GM20000 (cell line): ENCODE data around the gene TJP3.

Source experiments
- DNase-seq: peaks from one replicate; pipeline ENCODE4 v3.0.0; 2012; ENCODE audit warnings: low spot score
- TF ChIP-seq, protein P1 (sequence below): IDR thresholded peaks from 2 replicates; pipeline ENCODE4 v1.5.1; 2012; ENCODE audit warnings: mild to moderate bottlenecking, control low read depth; ENCODE audit errors: extremely low read depth, missing control alignments

The TJP3 gene

DNA sequence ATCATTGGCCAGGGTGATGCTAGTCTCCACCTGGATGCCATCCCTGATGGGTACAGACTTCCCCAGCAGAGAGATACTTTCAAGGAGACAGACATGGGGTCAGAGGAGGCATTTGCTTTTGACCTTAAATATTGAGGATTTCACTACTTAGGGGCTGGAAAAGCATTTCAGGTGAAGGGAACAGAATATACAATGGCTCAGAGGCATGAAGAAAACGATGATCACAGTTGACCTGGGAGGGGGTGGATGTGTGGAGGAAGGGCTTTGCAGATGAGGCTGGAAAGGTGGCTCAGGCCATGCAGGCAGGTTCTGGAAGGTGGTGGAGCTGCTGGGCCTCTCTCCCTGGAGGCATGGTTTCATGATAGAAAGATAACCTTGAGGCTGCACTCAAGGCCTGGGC, 74.1 kb downstream of the TJP3 start:
- TF ChIP-seq, protein P1, sequence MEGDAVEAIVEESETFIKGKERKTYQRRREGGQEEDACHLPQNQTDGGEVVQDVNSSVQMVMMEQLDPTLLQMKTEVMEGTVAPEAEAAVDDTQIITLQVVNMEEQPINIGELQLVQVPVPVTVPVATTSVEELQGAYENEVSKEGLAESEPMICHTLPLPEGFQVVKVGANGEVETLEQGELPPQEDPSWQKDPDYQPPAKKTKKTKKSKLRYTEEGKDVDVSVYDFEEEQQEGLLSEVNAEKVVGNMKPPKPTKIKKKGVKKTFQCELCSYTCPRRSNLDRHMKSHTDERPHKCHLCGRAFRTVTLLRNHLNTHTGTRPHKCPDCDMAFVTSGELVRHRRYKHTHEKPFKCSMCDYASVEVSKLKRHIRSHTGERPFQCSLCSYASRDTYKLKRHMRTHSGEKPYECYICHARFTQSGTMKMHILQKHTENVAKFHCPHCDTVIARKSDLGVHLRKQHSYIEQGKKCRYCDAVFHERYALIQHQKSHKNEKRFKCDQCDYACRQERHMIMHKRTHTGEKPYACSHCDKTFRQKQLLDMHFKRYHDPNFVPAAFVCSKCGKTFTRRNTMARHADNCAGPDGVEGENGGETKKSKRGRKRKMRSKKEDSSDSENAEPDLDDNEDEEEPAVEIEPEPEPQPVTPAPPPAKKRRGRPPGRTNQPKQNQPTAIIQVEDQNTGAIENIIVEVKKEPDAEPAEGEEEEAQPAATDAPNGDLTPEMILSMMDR = no peak
- DNase-seq = no peak

DNA sequence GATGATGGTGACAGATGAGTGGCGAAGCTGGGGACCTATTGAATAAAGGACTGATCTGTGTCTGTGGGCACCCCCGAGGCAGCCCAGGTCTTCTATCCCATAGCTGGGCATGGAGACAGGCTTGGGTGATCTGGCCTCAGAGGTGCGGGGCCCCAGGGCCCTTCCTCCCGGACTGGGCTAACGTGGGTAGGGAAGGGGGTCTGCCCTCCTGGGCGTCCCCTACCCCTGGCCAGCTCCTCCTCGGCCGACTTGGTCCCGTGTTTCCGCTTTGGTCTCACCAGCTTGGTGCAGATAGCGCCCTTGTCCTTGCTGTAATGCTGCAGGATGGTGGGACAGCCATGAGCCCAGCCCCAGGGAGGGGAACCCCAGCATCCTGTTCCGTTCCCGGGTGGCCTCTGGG, 74.7 kb downstream of the TJP3 start:
- TF ChIP-seq, protein P1 = no peak
- no peak for DNase-seq

DNA sequence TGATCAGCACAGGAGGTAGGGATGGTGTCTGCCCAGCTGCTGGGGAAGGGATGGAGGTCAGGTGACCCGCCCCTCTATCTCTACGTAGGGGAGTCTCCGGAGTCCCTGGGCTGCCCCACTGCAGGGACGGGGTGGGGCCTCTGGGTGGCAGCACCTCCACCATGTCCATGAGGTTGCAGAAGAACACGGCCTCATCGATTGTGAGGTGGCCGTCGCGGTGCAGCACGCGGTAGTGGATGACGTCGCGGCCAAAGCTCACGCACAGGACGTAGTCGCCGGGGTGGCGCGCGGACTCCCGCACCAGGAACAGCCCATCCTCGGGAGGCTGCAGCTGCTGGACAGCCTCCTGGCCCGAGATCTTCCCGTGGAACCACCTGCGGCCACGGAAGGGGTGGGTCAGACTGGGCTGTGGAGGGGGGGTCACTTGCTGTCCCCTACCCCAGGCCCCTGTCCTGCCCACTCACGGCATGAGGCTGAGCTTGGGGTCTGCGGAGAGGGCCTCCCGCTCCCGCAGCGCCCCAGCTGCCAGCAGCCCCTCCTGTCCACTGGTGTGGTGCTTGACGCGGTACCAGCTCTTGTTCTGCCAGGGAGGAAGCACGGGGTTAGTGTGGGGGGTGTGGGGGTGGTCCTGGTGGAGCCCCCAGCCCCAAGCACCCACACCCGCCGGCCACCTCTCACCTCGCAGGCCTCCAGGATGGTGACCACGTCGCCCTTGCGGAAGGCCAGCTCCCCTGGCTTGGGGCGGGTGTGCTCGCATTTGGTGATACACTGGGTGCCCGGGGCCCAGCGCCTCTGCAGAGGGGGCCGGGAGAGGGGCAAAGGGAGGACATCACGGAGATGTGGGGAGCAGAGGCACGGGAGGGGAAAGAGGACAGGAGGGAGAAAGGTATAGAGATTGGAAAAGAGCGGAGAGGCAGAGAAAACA, 75.7 kb downstream of the TJP3 start:
- TF ChIP-seq, protein P1 = no peak
- DNase-seq = no peak

DNA sequence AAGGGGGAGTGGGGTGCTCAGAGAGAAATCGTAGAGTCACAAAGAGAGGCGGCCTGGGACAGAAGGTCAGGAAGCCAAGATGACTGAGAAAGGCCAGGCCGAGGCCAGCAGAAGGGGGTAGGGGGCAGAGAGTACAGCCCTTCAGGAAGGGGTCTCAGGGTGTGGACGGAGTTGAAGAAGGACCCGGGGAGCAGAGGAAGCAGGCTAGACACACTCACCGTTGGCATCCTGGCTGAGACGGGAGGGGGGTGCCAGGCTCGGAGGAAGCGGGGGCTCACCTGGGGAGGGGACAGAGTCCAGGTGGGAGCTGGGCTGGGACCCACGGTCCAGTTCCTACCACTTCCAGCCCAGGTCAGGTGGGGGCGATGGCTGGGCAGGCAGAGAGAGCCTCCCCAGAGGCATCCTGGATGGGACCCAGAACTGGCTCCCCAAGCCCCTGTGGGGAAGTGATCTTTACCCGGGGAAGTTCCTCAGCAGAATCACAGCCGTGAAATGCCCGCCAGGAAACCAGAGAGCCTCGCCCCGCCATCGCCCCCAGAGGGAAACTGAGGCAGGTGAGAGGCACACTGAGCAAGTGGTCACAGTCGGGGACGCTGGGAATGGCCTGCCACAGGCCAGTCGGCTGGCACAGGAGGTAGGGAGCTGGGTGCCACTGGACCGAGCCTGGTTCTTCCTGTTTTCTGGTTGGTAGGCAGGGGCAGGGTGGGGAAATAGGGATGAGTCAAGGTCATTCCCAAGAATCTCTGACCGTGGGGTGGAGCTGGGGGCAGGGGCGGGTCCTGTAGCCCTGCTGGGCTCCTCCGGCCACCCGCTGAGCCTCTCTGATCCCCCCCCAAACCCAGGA, 76.6 kb downstream of the TJP3 start:
- DNase-seq = no peak
- TF ChIP-seq, protein P1 = no peak

DNA sequence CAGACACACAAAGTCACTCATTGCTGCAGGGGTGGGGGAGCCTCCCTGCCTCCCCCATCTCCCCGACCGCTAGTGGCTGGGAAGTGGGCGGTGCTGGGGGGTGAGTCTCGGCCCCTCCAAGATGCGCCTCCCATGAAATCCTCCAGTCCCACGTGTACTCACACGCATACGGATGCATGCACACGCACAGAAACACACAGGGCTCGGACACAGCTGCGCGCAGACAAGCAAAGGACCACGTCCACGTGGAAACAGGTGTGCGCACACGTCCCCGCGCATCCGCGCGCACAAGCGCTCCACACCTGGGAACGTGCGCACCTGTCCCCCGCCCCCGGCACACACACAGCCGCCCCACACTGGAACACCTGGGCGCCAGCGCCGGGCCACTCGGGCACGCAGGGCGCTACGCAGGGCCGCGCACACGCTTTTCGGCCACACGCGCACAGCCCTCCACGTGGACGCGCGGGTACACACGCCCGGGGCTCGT, 77.3 kb downstream of the TJP3 start:
- TF ChIP-seq, protein P1 = no peak
- DNase-seq = no peak

DNA sequence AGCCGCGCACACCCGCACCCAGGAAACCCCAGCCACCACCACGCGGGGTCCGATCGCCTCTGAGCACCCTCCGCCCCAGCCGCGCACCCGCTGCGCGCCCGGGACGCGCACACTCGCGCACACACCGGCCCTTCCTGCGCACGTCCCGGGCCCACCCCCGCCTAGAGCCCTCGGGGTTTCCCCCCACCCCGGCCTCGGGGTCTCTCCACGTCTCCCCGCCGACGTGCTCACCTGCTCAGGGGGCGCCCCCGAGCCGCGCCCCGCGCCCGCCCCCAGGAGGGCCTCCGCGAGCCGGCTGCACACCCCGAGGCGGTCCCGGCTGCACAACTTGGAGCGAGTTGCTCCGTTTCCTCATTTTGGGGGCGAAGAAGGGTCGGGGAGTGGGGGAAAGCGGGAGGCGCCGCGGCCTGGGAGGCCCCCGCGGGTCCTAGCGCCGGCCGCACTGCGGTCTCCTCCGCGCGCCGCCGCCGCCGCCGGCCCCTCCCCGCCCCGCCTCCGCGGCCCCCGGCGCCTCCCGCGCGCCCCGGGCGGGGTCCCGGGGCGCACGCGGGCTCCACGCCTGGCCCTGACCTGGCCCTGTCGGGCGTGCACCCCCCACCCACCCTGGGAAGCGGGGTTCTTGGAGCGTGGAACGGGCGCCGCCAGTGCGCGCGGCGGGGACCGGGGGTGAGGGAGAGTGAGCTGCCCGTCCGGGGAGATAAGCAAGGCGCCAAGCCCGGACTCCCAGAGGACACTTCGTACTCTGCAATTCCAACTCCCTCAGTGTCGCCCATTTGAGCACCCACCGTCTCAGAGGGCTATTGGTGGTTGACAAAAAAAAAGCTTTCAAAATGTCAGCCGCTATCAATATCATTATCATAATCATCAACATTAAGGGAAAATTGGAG, 78.0 kb downstream of the TJP3 start, which contains the start of gene MATK:
MATK (minus strand) TSS at position 444 of the 887 bp plus-strand sequence. CDS start 1,246 bp downstream, outside the sequence.
- DNase-seq = peak; percentile 71
- TF ChIP-seq, protein P1 = no peak
